Mammary epithelial cell (primary cell): Measurements from ENCODE around the gene GALNT17.

Source experiments
- EZH2 ChIP-seq: IDR thresholded peaks from 2 replicates; pipeline ENCODE4 v1.6.1; 2012; ENCODE audit warnings: low read length, inconsistent platforms, borderline replicate concordance
- TF ChIP-seq, protein P1 (sequence below), 2 donors: IDR thresholded peaks in 1 of 2; conservative IDR thresholded peaks in 1 of 2; 2 replicates each; pipeline ENCODE4 v1.5.1; 2011 to 2012; ENCODE audit warnings: inconsistent platforms in 2 of 2, low read length in 2 of 2, mild to moderate bottlenecking in 2 of 2, control low read depth in 1 of 2, low read depth in 1 of 2; ENCODE audit not compliant: insufficient read depth in 1 of 2; ENCODE audit errors: extremely low read depth in 1 of 2

DNA sequence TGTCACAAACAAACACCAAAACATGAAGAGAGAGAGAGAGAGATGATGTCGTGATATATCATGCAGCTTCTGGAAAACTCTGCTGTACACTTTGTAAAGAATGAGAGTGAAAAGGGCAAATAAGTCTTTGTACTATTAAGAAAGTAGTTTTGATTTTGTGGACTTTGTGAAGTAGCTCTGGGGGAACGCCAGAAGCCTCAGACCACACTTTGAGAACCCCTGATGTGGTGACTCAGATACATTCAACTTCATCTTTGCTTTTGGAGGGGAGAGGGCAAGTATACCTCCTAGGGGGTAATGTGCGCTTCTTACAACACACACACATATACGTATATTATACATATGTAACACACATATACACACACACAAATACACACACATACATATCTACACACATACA lies 84.3 kb downstream of the GALNT17 start:
- TF ChIP-seq, protein P1, sequence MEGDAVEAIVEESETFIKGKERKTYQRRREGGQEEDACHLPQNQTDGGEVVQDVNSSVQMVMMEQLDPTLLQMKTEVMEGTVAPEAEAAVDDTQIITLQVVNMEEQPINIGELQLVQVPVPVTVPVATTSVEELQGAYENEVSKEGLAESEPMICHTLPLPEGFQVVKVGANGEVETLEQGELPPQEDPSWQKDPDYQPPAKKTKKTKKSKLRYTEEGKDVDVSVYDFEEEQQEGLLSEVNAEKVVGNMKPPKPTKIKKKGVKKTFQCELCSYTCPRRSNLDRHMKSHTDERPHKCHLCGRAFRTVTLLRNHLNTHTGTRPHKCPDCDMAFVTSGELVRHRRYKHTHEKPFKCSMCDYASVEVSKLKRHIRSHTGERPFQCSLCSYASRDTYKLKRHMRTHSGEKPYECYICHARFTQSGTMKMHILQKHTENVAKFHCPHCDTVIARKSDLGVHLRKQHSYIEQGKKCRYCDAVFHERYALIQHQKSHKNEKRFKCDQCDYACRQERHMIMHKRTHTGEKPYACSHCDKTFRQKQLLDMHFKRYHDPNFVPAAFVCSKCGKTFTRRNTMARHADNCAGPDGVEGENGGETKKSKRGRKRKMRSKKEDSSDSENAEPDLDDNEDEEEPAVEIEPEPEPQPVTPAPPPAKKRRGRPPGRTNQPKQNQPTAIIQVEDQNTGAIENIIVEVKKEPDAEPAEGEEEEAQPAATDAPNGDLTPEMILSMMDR (conservative IDR thresholded peaks at IDR 0.05 in 1 of 2, IDR thresholded peaks at IDR 0.05 in 1 of 2; ENCODE audit: extremely low read depth in 1 of 2, insufficient read depth in 1 of 2, low read depth in 1 of 2, low read length in 2 of 2), result no peak
- TF ChIP-seq EZH2, result no peak
